HEK293 (cell line): Measurements from ENCODE around the gene MLLT3.

Source experiments
- CTCF ChIA-PET: fragments of 350-600 bp; formaldehyde crosslinking; extraction: SDS; loops from one replicate; lab custom pipeline; 2021; ENCODE audit warnings: antibody characterized with exemption; lab: Yijun Ruan, JAX
- POLR2A ChIA-PET: fragments of 300-600 bp; formaldehyde crosslinking; extraction: SDS; loops from one replicate; lab custom pipeline; 2020; ENCODE audit warnings: antibody characterized with exemption, inconsistent platforms; lab: Yijun Ruan, JAX
- H3K27ac ChIP-seq: fragments of 200-500 bp; sonication (Bioruptor generic); 2 replicates; pipeline ENCODE4 v1.5.1; 2014; ENCODE audit warnings: low read depth, low read length, control low read depth, inconsistent platforms; ENCODE audit errors: extremely low read depth
- H3K36me3 ChIP-seq, 2 experiments: fragments of 200-500 bp in 1 of 2; sonication (Bioruptor generic) in 1 of 2; 1 replicate in 1 of 2; 2 replicates in 1 of 2; pipeline ENCODE4 v1.5.1; 2014 to 2017; ENCODE audit warnings: inconsistent platforms in 2 of 2, low read length in 2 of 2; ENCODE audit not compliant: control insufficient read depth in 2 of 2, insufficient read depth in 1 of 2
- H3K4me1 ChIP-seq: fragments of 200-500 bp; sonication (Bioruptor generic); 2 replicates; pipeline ENCODE4 v1.5.1; 2014; ENCODE audit warnings: mild to moderate bottlenecking, low read length, inconsistent platforms; ENCODE audit not compliant: control insufficient read depth, insufficient read depth
- H3K4me3 ChIP-seq: 2 replicates; pipeline ENCODE4 v1.5.1; 2011; ENCODE audit warnings: low read depth, mild to moderate bottlenecking, control low read depth, low read length, moderate library complexity
- H3K9me3 ChIP-seq: fragments of 200-500 bp; sonication (Bioruptor generic); 2 replicates; pipeline ENCODE4 v1.5.1; 2014; ENCODE audit warnings: low read depth, low read length, inconsistent platforms; ENCODE audit not compliant: control insufficient read depth, insufficient read depth
- IKZF3 ChIP-seq: fragments of 450-650 bp; IDR thresholded peaks from 2 replicates; pipeline ENCODE4 v1.5.0; 2018; ENCODE audit warnings: missing biosample characterization, mild to moderate bottlenecking, missing genetic modification characterization, moderate library complexity
- MEIS1 ChIP-seq: sonication (generic); formaldehyde crosslinking; IDR thresholded peaks from 2 replicates; pipeline ENCODE4 v1.8.1; 2022; ENCODE audit warnings: missing genetic modification reagents, mild to moderate bottlenecking, borderline replicate concordance
- TRIM28 ChIP-seq: IDR thresholded peaks from 2 replicates; pipeline ENCODE4 v1.6.1; 2011; ENCODE audit warnings: low read length, control low read depth, borderline replicate concordance
- YY1 ChIP-seq: fragments of 450-650 bp; formaldehyde crosslinking; IDR thresholded peaks from 2 replicates; pipeline ENCODE4 v1.5.1; 2018; ENCODE audit warnings: missing biosample characterization, missing genetic modification characterization
- ZFP37 ChIP-seq: fragments of 450-650 bp; formaldehyde crosslinking; IDR thresholded peaks from 2 replicates; pipeline ENCODE4 v1.5.1; 2016; ENCODE audit warnings: missing biosample characterization, missing genetic modification characterization
- ZIC2 ChIP-seq: fragments of 450-650 bp; formaldehyde crosslinking; IDR thresholded peaks from 2 replicates; pipeline ENCODE4 v1.5.1; 2016; ENCODE audit warnings: missing biosample characterization, missing genetic modification characterization
- ZNF140 ChIP-seq: fragments of 450-650 bp; formaldehyde crosslinking; IDR thresholded peaks from 2 replicates; pipeline ENCODE4 v1.5.1; 2016; ENCODE audit warnings: missing biosample characterization, missing genetic modification characterization
- ZNF174 ChIP-seq: fragments of 450-650 bp; formaldehyde crosslinking; IDR thresholded peaks from 2 replicates; pipeline ENCODE4 v1.5.0; 2017; ENCODE audit warnings: missing biosample characterization, mild to moderate bottlenecking, missing genetic modification characterization
- ZNF354C ChIP-seq: fragments of 450-650 bp; formaldehyde crosslinking; IDR thresholded peaks from 2 replicates; pipeline ENCODE4 v1.5.1; 2016; ENCODE audit warnings: missing biosample characterization, missing genetic modification characterization, low read depth, borderline replicate concordance
- ZNF423 ChIP-seq: fragments of 450-650 bp; formaldehyde crosslinking; IDR thresholded peaks from 2 replicates; pipeline ENCODE4 v1.5.1; 2016; ENCODE audit warnings: missing biosample characterization, missing genetic modification characterization
- ZNF449 ChIP-seq: fragments of 450-650 bp; formaldehyde crosslinking; IDR thresholded peaks from 2 replicates; pipeline ENCODE4 v1.5.1; 2017; ENCODE audit warnings: missing biosample characterization, mild to moderate bottlenecking, missing genetic modification characterization, moderate library complexity
- ZNF521 ChIP-seq: fragments of 450-650 bp; formaldehyde crosslinking; IDR thresholded peaks from 2 replicates; pipeline ENCODE4 v1.5.1; 2017; ENCODE audit warnings: missing biosample characterization, mild to moderate bottlenecking, missing genetic modification characterization
- ZNF544 ChIP-seq: fragments of 450-650 bp; formaldehyde crosslinking; IDR thresholded peaks from 2 replicates; pipeline ENCODE4 v1.5.0; 2017; ENCODE audit warnings: missing biosample characterization, missing genetic modification characterization
- ZNF561 ChIP-seq: fragments of 450-650 bp; IDR thresholded peaks from 2 replicates; pipeline ENCODE4 v1.5.1; 2018; ENCODE audit warnings: missing biosample characterization, missing genetic modification characterization, borderline replicate concordance
- ZNF571 ChIP-seq: fragments of 450-650 bp; formaldehyde crosslinking; IDR thresholded peaks from 2 replicates; pipeline ENCODE4 v1.5.0; 2017; ENCODE audit warnings: missing biosample characterization, missing genetic modification characterization
- ZNF610 ChIP-seq: fragments of 450-650 bp; formaldehyde crosslinking; IDR thresholded peaks from 2 replicates; pipeline ENCODE4 v1.5.1; 2016; ENCODE audit warnings: missing biosample characterization, missing genetic modification characterization, borderline replicate concordance
- ZNF629 ChIP-seq: fragments of 450-650 bp; formaldehyde crosslinking; IDR thresholded peaks from 2 replicates; pipeline ENCODE4 v1.5.1; 2017; ENCODE audit warnings: missing biosample characterization, missing genetic modification characterization
- ZSCAN4 ChIP-seq: fragments of 450-650 bp; formaldehyde crosslinking; IDR thresholded peaks from 2 replicates; pipeline ENCODE4 v1.5.1; 2017; ENCODE audit warnings: missing biosample characterization, missing genetic modification characterization
- ZXDB ChIP-seq: fragments of 450-650 bp; formaldehyde crosslinking; IDR thresholded peaks from 2 replicates; pipeline ENCODE4 v1.5.1; 2016; ENCODE audit warnings: missing biosample characterization, missing genetic modification characterization
- TF ChIP-seq, protein P1 (sequence below): fragments of 450-650 bp; formaldehyde crosslinking; IDR thresholded peaks from 2 replicates; pipeline ENCODE4 v1.5.1; 2017; ENCODE audit warnings: missing biosample characterization, missing genetic modification characterization
- TF ChIP-seq, protein P2 (sequence below): fragments of 450-650 bp; formaldehyde crosslinking; IDR thresholded peaks from 2 replicates; pipeline ENCODE4 v1.5.1; 2016; ENCODE audit warnings: missing biosample characterization, missing genetic modification characterization
- TF ChIP-seq, protein P3 (sequence below): fragments of 450-650 bp; formaldehyde crosslinking; IDR thresholded peaks from 2 replicates; pipeline ENCODE4 v1.5.1; 2016; ENCODE audit warnings: missing biosample characterization, missing genetic modification characterization, low read depth
- TF ChIP-seq, protein P4 (sequence below): fragments of 450-650 bp; formaldehyde crosslinking; IDR thresholded peaks from 2 replicates; pipeline ENCODE4 v1.5.1; 2016; ENCODE audit warnings: missing biosample characterization, missing genetic modification characterization
- TF ChIP-seq, protein P5 (sequence below): fragments of 450-650 bp; formaldehyde crosslinking; IDR thresholded peaks from 2 replicates; pipeline ENCODE4 v1.5.1; 2016; ENCODE audit warnings: missing biosample characterization, missing genetic modification characterization

Gene MLLT3

GRCh38 chr9:20321423-20322082 lies 300.7 kb downstream of the MLLT3 start:
- H3K27ac ChIP-seq, result no peak overlapping the region
- no peaks in the 10 kb centered on the region for H3K9me3 ChIP-seq
- ChIA-PET POLR2A (no interaction called here), CTCF (interaction anchor here (0.5 to 1.0 kb wide), 4 partner anchors 12 to 857 kb away, joined by 3 to 4 read pairs (median 3); no protein-coding TSS in a partner anchor)
- H3K36me3 ChIP-seq, result no peaks in the 10 kb centered on the region
- H3K4me1 ChIP-seq, result peaks cover 10% of the 10 kb centered on the region
- TF ChIP-seq ZNF610 (tag by site-specific recombination) (no peak), ZNF544 (tag by site-specific recombination) (no peak), MEIS1 (CRISPR knock-in tag) (no peak), ZNF521 (tag by site-specific recombination) (no peak), ZNF423 (tag by site-specific recombination) (no peak), ZNF629 (tag by site-specific recombination) (no peak), ZFP37 (no peak), ZNF561 (no peak), ZNF174 (tag by site-specific recombination) (no peak), ZSCAN4 (tag by site-specific recombination) (no peak)
- TF ChIP-seq, protein P1, sequence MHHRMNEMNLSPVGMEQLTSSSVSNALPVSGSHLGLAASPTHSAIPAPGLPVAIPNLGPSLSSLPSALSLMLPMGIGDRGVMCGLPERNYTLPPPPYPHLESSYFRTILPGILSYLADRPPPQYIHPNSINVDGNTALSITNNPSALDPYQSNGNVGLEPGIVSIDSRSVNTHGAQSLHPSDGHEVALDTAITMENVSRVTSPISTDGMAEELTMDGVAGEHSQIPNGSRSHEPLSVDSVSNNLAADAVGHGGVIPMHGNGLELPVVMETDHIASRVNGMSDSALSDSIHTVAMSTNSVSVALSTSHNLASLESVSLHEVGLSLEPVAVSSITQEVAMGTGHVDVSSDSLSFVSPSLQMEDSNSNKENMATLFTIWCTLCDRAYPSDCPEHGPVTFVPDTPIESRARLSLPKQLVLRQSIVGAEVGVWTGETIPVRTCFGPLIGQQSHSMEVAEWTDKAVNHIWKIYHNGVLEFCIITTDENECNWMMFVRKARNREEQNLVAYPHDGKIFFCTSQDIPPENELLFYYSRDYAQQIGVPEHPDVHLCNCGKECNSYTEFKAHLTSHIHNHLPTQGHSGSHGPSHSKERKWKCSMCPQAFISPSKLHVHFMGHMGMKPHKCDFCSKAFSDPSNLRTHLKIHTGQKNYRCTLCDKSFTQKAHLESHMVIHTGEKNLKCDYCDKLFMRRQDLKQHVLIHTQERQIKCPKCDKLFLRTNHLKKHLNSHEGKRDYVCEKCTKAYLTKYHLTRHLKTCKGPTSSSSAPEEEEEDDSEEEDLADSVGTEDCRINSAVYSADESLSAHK, result no peak
- TF ChIP-seq, protein P2, sequence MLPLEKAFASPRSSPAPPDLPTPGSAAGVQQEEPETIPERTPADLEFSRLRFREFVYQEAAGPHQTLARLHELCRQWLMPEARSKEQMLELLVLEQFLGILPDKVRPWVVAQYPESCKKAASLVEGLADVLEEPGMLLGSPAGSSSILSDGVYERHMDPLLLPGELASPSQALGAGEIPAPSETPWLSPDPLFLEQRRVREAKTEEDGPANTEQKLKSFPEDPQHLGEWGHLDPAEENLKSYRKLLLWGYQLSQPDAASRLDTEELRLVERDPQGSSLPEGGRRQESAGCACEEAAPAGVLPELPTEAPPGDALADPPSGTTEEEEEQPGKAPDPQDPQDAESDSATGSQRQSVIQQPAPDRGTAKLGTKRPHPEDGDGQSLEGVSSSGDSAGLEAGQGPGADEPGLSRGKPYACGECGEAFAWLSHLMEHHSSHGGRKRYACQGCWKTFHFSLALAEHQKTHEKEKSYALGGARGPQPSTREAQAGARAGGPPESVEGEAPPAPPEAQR (tag by site-specific recombination), result no peak
- no peak overlapping the region for H3K4me3 ChIP-seq

DNA sequence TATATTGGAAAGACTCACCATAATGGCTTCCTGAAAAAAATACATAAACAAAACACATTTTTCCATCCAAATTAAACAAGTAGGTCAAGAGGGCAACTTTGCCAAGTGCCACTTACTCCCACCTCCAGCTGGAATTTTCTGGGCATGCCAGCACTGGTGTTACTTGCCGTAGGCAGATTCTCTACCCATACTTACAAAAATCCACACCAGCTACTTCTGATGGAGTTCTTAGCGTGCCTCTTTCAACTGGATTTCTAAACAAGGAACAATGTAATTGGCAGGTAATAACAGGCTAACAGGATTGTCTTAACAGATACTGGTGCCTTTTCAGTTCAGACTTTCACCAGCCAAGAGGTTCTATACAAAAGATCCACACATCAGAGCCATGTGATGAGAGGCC lies 301.4 kb downstream of the MLLT3 start:
- POLR2A ChIA-PET, result interaction anchor here (0.6 kb wide), 1 partner anchor 619 kb away, joined by 4 read pairs; no protein-coding TSS in a partner anchor
- no peaks in the 10 kb centered on the region for H3K36me3 ChIP-seq
- CTCF ChIA-PET, result interaction anchor here (0.7 to 0.8 kb wide), 2 partner anchors 565 to 623 kb away, joined by 3 read pairs; no protein-coding TSS in a partner anchor
- H3K4me3 ChIP-seq, result no peak overlapping the region
- peaks cover 10% of the 10 kb centered on the region for H3K4me1 ChIP-seq
- H3K9me3 ChIP-seq, result no peaks in the 10 kb centered on the region
- H3K27ac ChIP-seq, result no peak overlapping the region
- no peak for TF ChIP-seq TRIM28
- no peak for TF ChIP-seq ZNF571 (tag by site-specific recombination)
- no peak for TF ChIP-seq ZXDB
- TF ChIP-seq, protein P3, sequence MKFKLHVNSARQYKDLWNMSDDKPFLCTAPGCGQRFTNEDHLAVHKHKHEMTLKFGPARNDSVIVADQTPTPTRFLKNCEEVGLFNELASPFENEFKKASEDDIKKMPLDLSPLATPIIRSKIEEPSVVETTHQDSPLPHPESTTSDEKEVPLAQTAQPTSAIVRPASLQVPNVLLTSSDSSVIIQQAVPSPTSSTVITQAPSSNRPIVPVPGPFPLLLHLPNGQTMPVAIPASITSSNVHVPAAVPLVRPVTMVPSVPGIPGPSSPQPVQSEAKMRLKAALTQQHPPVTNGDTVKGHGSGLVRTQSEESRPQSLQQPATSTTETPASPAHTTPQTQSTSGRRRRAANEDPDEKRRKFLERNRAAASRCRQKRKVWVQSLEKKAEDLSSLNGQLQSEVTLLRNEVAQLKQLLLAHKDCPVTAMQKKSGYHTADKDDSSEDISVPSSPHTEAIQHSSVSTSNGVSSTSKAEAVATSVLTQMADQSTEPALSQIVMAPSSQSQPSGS (tag by site-specific recombination), result no peak
- no peak for TF ChIP-seq ZNF140 (tag by site-specific recombination)
- TF ChIP-seq YY1 (tag by site-specific recombination), result no peak
- TF ChIP-seq, protein P4, sequence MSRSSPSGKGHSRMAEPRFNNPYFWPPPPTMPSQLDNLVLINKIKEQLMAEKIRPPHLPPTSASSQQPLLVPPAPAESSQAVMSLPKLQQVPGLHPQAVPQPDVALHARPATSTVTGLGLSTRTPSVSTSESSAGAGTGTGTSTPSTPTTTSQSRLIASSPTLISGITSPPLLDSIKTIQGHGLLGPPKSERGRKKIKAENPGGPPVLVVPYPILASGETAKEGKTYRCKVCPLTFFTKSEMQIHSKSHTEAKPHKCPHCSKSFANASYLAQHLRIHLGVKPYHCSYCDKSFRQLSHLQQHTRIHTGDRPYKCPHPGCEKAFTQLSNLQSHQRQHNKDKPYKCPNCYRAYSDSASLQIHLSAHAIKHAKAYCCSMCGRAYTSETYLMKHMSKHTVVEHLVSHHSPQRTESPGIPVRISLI, result no peak
- TF ChIP-seq IKZF3 (tag by site-specific recombination), result no peak
- TF ChIP-seq ZIC2 (tag by site-specific recombination), result no peak
- TF ChIP-seq ZNF354C (tag by site-specific recombination), result no peak
- no peak for TF ChIP-seq ZNF449 (tag by site-specific recombination)
- TF ChIP-seq, protein P5, sequence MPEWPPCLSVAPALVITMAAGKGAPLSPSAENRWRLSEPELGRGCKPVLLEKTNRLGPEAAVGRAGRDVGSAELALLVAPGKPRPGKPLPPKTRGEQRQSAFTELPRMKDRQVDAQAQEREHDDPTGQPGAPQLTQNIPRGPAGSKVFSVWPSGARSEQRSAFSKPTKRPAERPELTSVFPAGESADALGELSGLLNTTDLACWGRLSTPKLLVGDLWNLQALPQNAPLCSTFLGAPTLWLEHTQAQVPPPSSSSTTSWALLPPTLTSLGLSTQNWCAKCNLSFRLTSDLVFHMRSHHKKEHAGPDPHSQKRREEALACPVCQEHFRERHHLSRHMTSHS (tag by site-specific recombination), result no peak
- TF ChIP-seq, all 188 proteins: peak for 0
